HepG2 (cell line): ENCODE results near the gene INPP5K. TPM values are rescaled to one million over a fixed set of nuclear protein-coding genes. Genes with fewer than 3 reads are reported as not detected.

Source experiments
- ATAC-seq: fragments of 200-7000 bp; cut with Tn5 transposase; 3 replicates; pipeline ENCODE4 v1.9.1; 2020; ENCODE audit warnings: mild to moderate bottlenecking, moderate library complexity
- BruUV-seq: library from RNA; stranded (reverse); fragments of 400-500 nt; replicated peaks from 2 replicates; lab custom pipeline; 2021; lab: Mats Ljungman, UMichigan
- CTCF ChIA-PET: fragments of 300-600 bp; formaldehyde crosslinking; extraction: SDS; loops from one replicate; lab custom pipeline; 2021; ENCODE audit warnings: low total read pairs, inconsistent platforms, low intra/inter-chr PET ratio; lab: Yijun Ruan, JAX
- POLR2A ChIA-PET: fragments of 350-600 bp; sonication (Branson Sonifier 250); formaldehyde crosslinking; loops from one replicate; lab custom pipeline; 2020; ENCODE audit warnings: antibody characterized with exemption, inconsistent platforms; lab: Yijun Ruan, JAX
- DNase-seq: peaks from one replicate; pipeline ENCODE4 v3.0.0-alpha.2; 2015; ENCODE audit warnings: low spot score
- FAIRE-seq: peaks from 3 replicates; lab custom pipeline; 2011; peaks lifted over from hg19 to GRCh38; lab: Jason Lieb, UNC
- H2AFZ ChIP-seq: one replicate; pipeline ENCODE4 v1.6.1; 2011; ENCODE audit warnings: low read length, inconsistent platforms
- H3K27ac ChIP-seq: fragments of 300-600 bp; 3 replicates; pipeline ENCODE4 v1.8.0; 2011; ENCODE audit warnings: mixed run types, mild to moderate bottlenecking, mixed read lengths, low read length, inconsistent platforms; ENCODE audit not compliant: insufficient read depth; ENCODE audit errors: extremely low read length
- H3K27me3 ChIP-seq, 2 experiments: fragments of 200-600 bp in 1 of 2; 2 replicates in 1 of 2; 3 replicates in 1 of 2; pipeline versions ENCODE4 v1.6.0 to v1.8.0; 2011; ENCODE audit warnings: low read length in 2 of 2, mild to moderate bottlenecking in 2 of 2, moderate library complexity in 2 of 2, inconsistent platforms in 1 of 2; ENCODE audit not compliant: insufficient read depth in 2 of 2, control insufficient read depth in 1 of 2
- H3K36me3 ChIP-seq, 2 experiments: fragments of 200-600 bp in 1 of 2; replicated peaks in 1 of 2; 2 replicates in 1 of 2; 3 replicates in 1 of 2; pipeline versions ENCODE4 v1.5.1 to v1.8.0; 2011; ENCODE audit warnings: low read length in 2 of 2, inconsistent platforms in 1 of 2; ENCODE audit not compliant: insufficient read depth in 2 of 2, control insufficient read depth in 1 of 2
- H3K4me1 ChIP-seq: 2 replicates; pipeline ENCODE4 v1.5.1; 2012; ENCODE audit warnings: low read length, inconsistent platforms; ENCODE audit not compliant: insufficient read depth
- H3K4me2 ChIP-seq: 2 replicates; pipeline ENCODE4 v1.6.0; 2011; ENCODE audit warnings: low read depth, low read length, inconsistent platforms
- H3K4me3 ChIP-seq, 3 experiments: fragments of 200-600 bp in 1 of 3; sonication (generic), shearing (Covaris generic) in 1 of 3; replicated peaks in 1 of 3; 2 replicates each; pipeline ENCODE4 v1.5.1; 2011 to 2016; ENCODE audit warnings: low read length in 3 of 3, inconsistent platforms in 2 of 3, low read depth in 2 of 3, mild to moderate bottlenecking in 2 of 3, control low read depth in 1 of 3, mixed read lengths in 1 of 3; ENCODE audit not compliant: insufficient read depth in 1 of 3
- H3K79me2 ChIP-seq: one replicate; pipeline ENCODE4 v1.6.1; 2011; ENCODE audit warnings: low read length, inconsistent platforms; ENCODE audit not compliant: insufficient read depth
- H3K9ac ChIP-seq: 2 replicates; pipeline ENCODE4 v1.6.0; 2011; ENCODE audit warnings: mild to moderate bottlenecking, low read depth, low read length, inconsistent platforms; ENCODE audit not compliant: insufficient read depth
- H3K9me3 ChIP-seq: 2 replicates; pipeline ENCODE4 v1.5.1; 2012; ENCODE audit warnings: mild to moderate bottlenecking, low read length
- H4K20me1 ChIP-seq: 2 replicates; pipeline ENCODE4 v1.6.0; 2011; ENCODE audit warnings: inconsistent platforms, mild to moderate bottlenecking, low read length, moderate library complexity; ENCODE audit not compliant: insufficient read depth
- ERF ChIP-seq: IDR thresholded peaks from 2 replicates; pipeline ENCODE4 v1.6.1; 2018; ENCODE audit warnings: missing biosample characterization, missing genetic modification reagents
- GATAD1 ChIP-seq: IDR thresholded peaks from 2 replicates; pipeline ENCODE4 v1.6.1; 2016; ENCODE audit warnings: missing genetic modification reagents, missing compliant biosample characterization
- GATAD2A ChIP-seq: IDR thresholded peaks from 2 replicates; pipeline ENCODE4 v1.6.1; 2016
- HNF1B ChIP-seq: sonication (generic); formaldehyde crosslinking; IDR thresholded peaks from 2 replicates; pipeline ENCODE4 v1.5.1; 2020; ENCODE audit warnings: mild to moderate bottlenecking, moderate library complexity, missing genetic modification reagents
- LCORL ChIP-seq, 2 experiments: fragments of 450-650 bp in 1 of 2; sonication (generic) in 1 of 2; formaldehyde crosslinking in 1 of 2; IDR thresholded peaks; 2 replicates each; pipeline versions ENCODE4 v1.5.0 to v1.6.1; 2017 to 2020; ENCODE audit warnings: antibody characterized with exemption in 1 of 2, missing genetic modification reagents in 1 of 2
- MXI1 ChIP-seq: IDR thresholded peaks from 3 replicates; pipeline ENCODE4 v1.6.1; 2012; ENCODE audit warnings: low read depth, low read length, inconsistent platforms, borderline replicate concordance
- NFE2L1 ChIP-seq: sonication (generic); formaldehyde crosslinking; IDR thresholded peaks from 2 replicates; pipeline ENCODE4 v1.4.0; 2020; ENCODE audit warnings: missing genetic modification reagents, mild to moderate bottlenecking, borderline replicate concordance
- POLR2A ChIP-seq, 2 experiments: IDR thresholded peaks; 2 replicates each; pipeline ENCODE4 v1.6.1; 2011; ENCODE audit warnings: low read depth in 2 of 2, low read length in 2 of 2, mild to moderate bottlenecking in 1 of 2, moderate library complexity in 1 of 2; ENCODE audit not compliant: insufficient read depth in 1 of 2
- RCOR2 ChIP-seq: IDR thresholded peaks from 2 replicates; pipeline ENCODE4 v1.6.1; 2016; ENCODE audit warnings: missing biosample characterization, missing genetic modification reagents
- UBTF ChIP-seq: sonication (generic); formaldehyde crosslinking; IDR thresholded peaks from 2 replicates; pipeline ENCODE4 v1.4.0; 2020; ENCODE audit warnings: mild to moderate bottlenecking, missing genetic modification reagents
- XRCC5 ChIP-seq: fragments of 200-400 bp; formaldehyde crosslinking; optimal IDR thresholded peaks from 2 replicates; pipeline ENCODE3; 2017; ENCODE audit warnings: mild to moderate bottlenecking, low read length
- ZKSCAN5 ChIP-seq: sonication (generic); formaldehyde crosslinking; IDR thresholded peaks from 2 replicates; pipeline ENCODE4 v1.5.1; 2020; ENCODE audit warnings: mild to moderate bottlenecking, missing genetic modification reagents
- ZNF12 ChIP-seq: sonication (generic); formaldehyde crosslinking; IDR thresholded peaks from 2 replicates; pipeline ENCODE4 v1.5.0; 2020; ENCODE audit warnings: missing genetic modification reagents
- ZNF597 ChIP-seq: sonication (generic); formaldehyde crosslinking; IDR thresholded peaks from 2 replicates; pipeline ENCODE4 v1.5.0; 2020; ENCODE audit warnings: missing genetic modification reagents
- ZSCAN29 ChIP-seq: sonication (generic); formaldehyde crosslinking; conservative IDR thresholded peaks from 2 replicates; pipeline ENCODE4 v1.4.0; 2020; ENCODE audit warnings: mild to moderate bottlenecking, missing genetic modification reagents
- WGBS: methylation state at CpG from one replicate; pipeline ENCODE4 v1.1.6; 2017; ENCODE audit warnings: low lambda C conversion rate; 5-methylcytosine and 5-hydroxymethylcytosine counted together
- in situ Hi-C: cut with HindIII; loops from 2 replicates; pipeline ENCODE4 v1.10.0; 2017; ENCODE audit warnings: low pct_unique_long_range_greater_than_20kb; ENCODE audit not compliant: extremely low pct_ligation_motif_present
- intact Hi-C: fragments of 100-400 bp; cut with micrococcal nuclease; formaldehyde crosslinking; loops from one replicate; pipeline ENCODE4 v1.10.0; 2022; ENCODE audit not compliant: unreplicated experiment
- polyA plus RNA-seq, 8 experiments: library from polyadenylated mRNA; depleted of rRNA in 3 of 8; stranded (reverse) in 7 of 8; unstranded in 1 of 8; fragments of >200 nt; fragmentation: Illumina TruSeq in 4 of 8; extraction: Trizol in 4 of 8; gene quantifications; 2 replicates each; pipeline versions ENCODE4 v1.2.1 to v1.2.3, GENCODE V29; 2011 to 2016; ENCODE audit warnings: low read depth in 4 of 8, missing spikeins in 1 of 8, mixed read lengths in 1 of 8; ENCODE audit not compliant: insufficient read depth in 1 of 8
- total RNA-seq, 5 experiments: library from RNA; depleted of rRNA; stranded (reverse); fragments of >200 nt; fragmentation: Illumina TruSeq; extraction: Trizol; gene quantifications; 2 replicates each; pipeline ENCODE4 v1.2.3, GENCODE V29; 2016; ENCODE audit warnings: low read depth in 1 of 5

Gene INPP5K
- total and polyA plus RNA-seq, 2 of the 13 experiments (the other 11 are each of a cell fraction or from before 2014, with no cell fraction given): 4.8 to 9.6 TPM

- TF ChIP-seq UBTF (CRISPR knock-in tag): no peak
These were observed 2.0 kb upstream of the INPP5K start (continued) for GRCh38 chr17:1518410-1518809.

- intact Hi-C loops: loop anchor here (1.0 to 5.0 kb wide), 4 partner anchors 28 to 151 kb away; partner anchors contain the start of gene PITPNA
- Histone ChIP-seq H4K20me1 (no peaks in the 10 kb centered on the region), H3K4me3 (peak overlapping the region; percentile 96 to 100 (median 97)), H3K4me1 (peaks cover 17% of the 10 kb centered on the region), H3K27ac (peak overlapping the region; percentile 53), H3K9me3 (no peaks in the 10 kb centered on the region), H2AFZ (peak overlapping the region; percentile 18), H3K4me2 (peak overlapping the region; percentile 96), H3K36me3 (peaks cover 0 to 6% of the 10 kb centered on the region in 2 experiments; a peak in 4 of 5 replicates), H3K27me3 (no peaks in the 10 kb centered on the region; a peak in 1 of 5 replicates), H3K9ac (peak overlapping the region; percentile 78), H3K79me2 (peaks cover 15% of the 10 kb centered on the region)
- in situ Hi-C loops: loop anchor here (5.0 to 10.0 kb wide), 2 partner anchors 149 to 241 kb away; partner anchors contain the start of genes BHLHA9 and TRARG1
- CTCF ChIA-PET: interaction anchor here (1.2 to 1.7 kb wide), 2 partner anchors 60 to 151 kb away, joined by 7 to 9 read pairs; partner anchors contain the start of gene CRK
- FAIRE-seq (peak; percentile 93), DNase-seq (peak; percentile 71), ATAC-seq (peak; percentile 60)
- POLR2A ChIA-PET: interaction anchor here (0.6 to 3.2 kb wide), 23 partner anchors 10 to 201 kb away, joined by 3 to 21 read pairs (median 6); partner anchors contain the start of genes CRK, MYO1C, PITPNA and RILP
- BruUV-seq: TSS peak; percentile 72
- WGBS: under 1% methylated on average over 26 of the region's 31 CpGs
- TF ChIP-seq GATAD1 (CRISPR knock-in tag): peak; percentile 73
- TF ChIP-seq ZSCAN29 (CRISPR knock-in tag): peak; percentile 37; the same call in 1 of the 2 replicates
- no peak for TF ChIP-seq ZKSCAN5
- no peak for TF ChIP-seq POLR2A (IDR thresholded peaks at IDR 0.05; ENCODE audit: insufficient read depth in 1 of 2, low read depth in 2 of 2, low read length in 2 of 2)
- TF ChIP-seq XRCC5: peak; percentile 45
- TF ChIP-seq ERF (CRISPR knock-in tag): no peak
- 0 out of 2 replicates have a peak, but pooled peaks have one; percentile 67 for TF ChIP-seq NFE2L1 (CRISPR knock-in tag)
- TF ChIP-seq LCORL (IDR thresholded peaks at IDR 0.05): no peak
- no peak for TF ChIP-seq LCORL (CRISPR knock-in tag; IDR thresholded peaks at IDR 0.05)
- TF ChIP-seq RCOR2 (CRISPR knock-in tag): no peak
- no peak for TF ChIP-seq ZNF597 (CRISPR knock-in tag)
- TF ChIP-seq ZNF12: no peak
- peak; percentile 55; the same call in 1 of the 2 replicates for TF ChIP-seq GATAD2A (CRISPR knock-in tag)
- no peak for TF ChIP-seq MXI1
- peak; percentile 57 for TF ChIP-seq HNF1B
These were observed 598 bp downstream of the INPP5K start for GRCh38 chr17:1515640-1516387.
